Gastroesophageal sphincter (tissue), 4 donors: Measurements from ENCODE around the gene PJVK. TPM values are rescaled to one million over a fixed set of nuclear protein-coding genes. Genes with fewer than 3 reads are reported as not detected.

Source experiments
- ATAC-seq: fragments of 150-250 bp; one replicate; pipeline ENCODE4 v1.9.1; 2016; ENCODE audit warnings: mild to moderate bottlenecking, moderate library complexity
- H3K27ac ChIP-seq, 4 donors: fragments of 200-600 bp; sonication (generic) in 3 of 4; 1 replicate in 3 of 4; 2 replicates in 1 of 4; pipeline ENCODE4 v1.5.1; 2016 to 2019
- H3K27me3 ChIP-seq: fragments of 200-600 bp; sonication (generic); one replicate; pipeline ENCODE4 v1.5.1; 2019
- H3K36me3 ChIP-seq, 2 donors: fragments of 200-600 bp; sonication (generic); one replicate each; pipeline ENCODE4 v1.5.1; 2019; ENCODE audit warnings: control low read depth in 1 of 2
- H3K4me1 ChIP-seq, 3 donors: fragments of 200-600 bp; sonication (generic); 1 replicate in 2 of 3; 2 replicates in 1 of 3; pipeline ENCODE4 v1.5.1; 2016 to 2019; ENCODE audit warnings: control low read depth in 2 of 3
- H3K4me3 ChIP-seq, 2 donors: fragments of 200-600 bp; sonication (generic); one replicate each; pipeline ENCODE4 v1.5.1; 2019; ENCODE audit warnings: mild to moderate bottlenecking in 1 of 2, moderate library complexity in 1 of 2
- H3K9me3 ChIP-seq, 3 donors: fragments of 200-600 bp; sonication (generic); one replicate each; pipeline ENCODE4 v1.5.1; 2017 to 2019; ENCODE audit warnings: control low read depth in 2 of 3
- CTCF ChIP-seq, 4 experiments: fragments of 200-600 bp in 2 of 4; fragments of 450-650 bp in 2 of 4; sonication (generic) in 1 of 4; IDR thresholded peaks; one replicate each; pipeline ENCODE4 v1.5.1; 2017 to 2019; ENCODE audit warnings: antibody characterized with exemption in 4 of 4, mild to moderate bottlenecking in 2 of 4, moderate library complexity in 2 of 4
- EP300 ChIP-seq: sonication (generic); formaldehyde crosslinking; IDR thresholded peaks from one replicate; pipeline ENCODE4 v1.6.1; 2017; ENCODE audit warnings: antibody characterized with exemption, mild to moderate bottlenecking
- POLR2A ChIP-seq, 2 donors: fragments of 450-650 bp; IDR thresholded peaks; one replicate each; pipeline ENCODE4 v1.6.1; 2017; ENCODE audit warnings: antibody characterized with exemption in 2 of 2, mild to moderate bottlenecking in 2 of 2, moderate library complexity in 1 of 2
- POLR2AphosphoS5 ChIP-seq: sonication (generic); formaldehyde crosslinking; IDR thresholded peaks from one replicate; pipeline ENCODE4 v1.6.1; 2017; ENCODE audit warnings: antibody characterized with exemption
- WGBS, 2 donors: methylation state at CpG; one replicate each; pipeline ENCODE4 v1.1.5; 2018; ENCODE audit warnings: low coverage in 1 of 2; 5-methylcytosine and 5-hydroxymethylcytosine counted together
- total RNA-seq, 4 donors: library from RNA; depleted of rRNA; stranded (reverse); fragments of >200 nt; gene quantifications; one replicate each; pipeline ENCODE4 v1.1.0, GENCODE V29; 2016

PJVK gene
- total RNA-seq, 4 donors from 2014 or later, result 2.9 to 4.7 (median 3.9) TPM

DNA sequence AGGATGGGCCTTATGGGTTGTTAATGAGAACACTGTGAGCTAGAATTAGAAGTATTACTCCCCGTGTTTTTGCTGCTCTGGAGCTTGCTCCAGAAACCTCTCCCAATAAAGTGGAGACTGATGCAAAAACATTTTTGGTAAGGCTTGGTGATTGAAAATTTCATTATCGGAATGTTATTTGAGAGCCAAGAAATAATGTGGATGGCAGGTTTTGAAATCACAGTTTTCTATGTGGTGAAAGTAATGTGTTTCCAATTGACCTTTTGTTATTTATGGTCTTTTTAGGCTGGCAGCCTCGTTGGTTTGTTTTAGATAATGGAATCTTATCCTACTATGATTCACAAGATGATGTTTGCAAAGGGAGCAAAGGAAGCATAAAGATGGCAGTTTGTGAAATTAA lies 34.2 kb downstream of the PJVK start:
- 60 to 67% methylated on average over 3 of the region's 3 CpGs for WGBS, 2 donors
- TF ChIP-seq EP300, result no peak
- TF ChIP-seq POLR2A (IDR thresholded peaks at IDR 0.05), result no peak
- TF ChIP-seq POLR2AphosphoS5, result no peak
- no peak for TF ChIP-seq CTCF (IDR thresholded peaks at IDR 0.05)
- Histone ChIP-seq H3K36me3 (peaks cover 0 to 33% of the 10 kb centered on the region in 2 donors), H3K4me1 (peaks cover 14 to 49% (median 18%) of the 10 kb centered on the region in 3 donors), H3K4me3 (no peak overlapping the region), H3K27me3 (no peaks in the 10 kb centered on the region), H3K9me3 (no peaks in the 10 kb centered on the region), H3K27ac (no peak overlapping the region)
- no peak for ATAC-seq

- TF ChIP-seq POLR2A (IDR thresholded peaks at IDR 0.05) (no peak), EP300 (no peak), CTCF (IDR thresholded peaks at IDR 0.05) (no peak), POLR2AphosphoS5 (no peak)
- ATAC-seq, result no peak
- no peaks in the 10 kb centered on the region for H3K9me3 ChIP-seq
- no peaks in the 10 kb centered on the region for H3K4me1 ChIP-seq
- peaks cover 13 to 87% of the 10 kb centered on the region in 2 donors for H3K36me3 ChIP-seq
- H3K27me3 ChIP-seq, result no peaks in the 10 kb centered on the region
- H3K27ac ChIP-seq, result no peak overlapping the region
- 84 to 97% methylated on average over 6 of the region's 6 CpGs for WGBS, 2 donors
- no peak overlapping the region for H3K4me3 ChIP-seq
These were observed 40.4 kb downstream of the PJVK start for GRCh38 chr2:178491612-178492011.

DNA sequence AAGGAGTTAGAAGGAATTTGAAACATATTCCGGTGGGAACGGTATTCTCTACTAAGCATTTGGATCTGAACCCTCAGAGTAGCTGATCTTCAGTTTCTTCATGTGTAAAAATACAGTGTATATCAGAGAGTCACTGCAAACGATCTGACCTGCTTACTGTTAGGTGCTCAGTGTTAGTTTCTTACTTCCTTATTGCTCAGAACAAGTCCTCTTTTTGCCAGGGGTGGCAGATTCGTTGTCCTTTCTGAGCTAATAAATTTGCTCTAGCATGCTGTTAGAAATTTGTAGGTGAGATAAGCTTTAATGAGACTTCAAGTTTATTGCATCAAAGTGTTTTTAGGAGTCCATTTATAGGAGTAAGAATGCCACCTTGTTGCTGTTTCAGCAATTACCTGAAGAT lies 44.9 kb downstream of the PJVK start:
- H3K36me3 ChIP-seq, result peaks cover 21 to 98% of the 10 kb centered on the region in 2 donors
- 74 to 84% methylated on average over 4 of the region's 4 CpGs for WGBS, 2 donors
- H3K27ac ChIP-seq, result no peak overlapping the region
- H3K9me3 ChIP-seq, result no peaks in the 10 kb centered on the region
- TF ChIP-seq POLR2A (IDR thresholded peaks at IDR 0.05) (no peak), CTCF (IDR thresholded peaks at IDR 0.05) (no peak), POLR2AphosphoS5 (no peak), EP300 (no peak)
- ATAC-seq, result no peak
- H3K4me3 ChIP-seq, result no peak overlapping the region
- no peaks in the 10 kb centered on the region for H3K27me3 ChIP-seq
- no peaks in the 10 kb centered on the region for H3K4me1 ChIP-seq

- H3K4me3 ChIP-seq, result no peak overlapping the region
- H3K4me1 ChIP-seq, result no peaks in the 10 kb centered on the region
- peaks cover 34 to 99% of the 10 kb centered on the region in 2 donors for H3K36me3 ChIP-seq
- no peak for ATAC-seq
- TF ChIP-seq POLR2AphosphoS5, result no peak
- TF ChIP-seq EP300, result no peak
- TF ChIP-seq POLR2A (IDR thresholded peaks at IDR 0.05), result no peak
- TF ChIP-seq CTCF (IDR thresholded peaks at IDR 0.05), result no peak
- H3K27ac ChIP-seq, result no peak overlapping the region
- no peaks in the 10 kb centered on the region for H3K9me3 ChIP-seq
- H3K27me3 ChIP-seq, result no peaks in the 10 kb centered on the region
These were observed 47.0 kb downstream of the PJVK start for GRCh38 chr2:178498137-178498536.

GRCh38 chr2:178499640-178500039 lies 48.5 kb downstream of the PJVK start:
- no peak for ATAC-seq
- H3K4me1 ChIP-seq, result no peaks in the 10 kb centered on the region
- 93 to 95% methylated on average over 3 of the region's 3 CpGs for WGBS, 2 donors
- H3K27me3 ChIP-seq, result no peaks in the 10 kb centered on the region
- no peak overlapping the region for H3K4me3 ChIP-seq
- no peak for TF ChIP-seq CTCF (IDR thresholded peaks at IDR 0.05)
- no peak for TF ChIP-seq POLR2A (IDR thresholded peaks at IDR 0.05)
- no peak for TF ChIP-seq EP300
- no peak for TF ChIP-seq POLR2AphosphoS5
- H3K27ac ChIP-seq, result no peak overlapping the region
- H3K9me3 ChIP-seq, result no peaks in the 10 kb centered on the region
- H3K36me3 ChIP-seq, result peaks cover 25 to 99% of the 10 kb centered on the region in 2 donors
